ENCODE results near the gene COX5B. TPM values are rescaled to one million over a fixed set of nuclear protein-coding genes. Genes with fewer than 3 reads are reported as not detected.

COX5B gene
- total and polyA plus RNA-seq, 9 of the 15 experiments (the other 6 are each of a cell fraction or from before 2014, with no cell fraction given), result 154 to 1,424 (median 487) TPM

GRCh38 chr2:97663962-97664635 lies 18.2 kb downstream of the COX5B start, which contains the start of gene ACTR1B (continued):
- no peak; the same call in 1 of the 2 replicates for TF ChIP-seq ILF3 (IDR thresholded peaks at IDR 0.05; ENCODE audit: borderline replicate concordance)
- TF ChIP-seq ZNF277 (CRISPR knock-in tag; IDR thresholded peaks at IDR 0.05; ENCODE audit: borderline replicate concordance), result no peak
- no peak for TF ChIP-seq USF2 (CRISPR knock-in tag; IDR thresholded peaks at IDR 0.05)
- no peak for TF ChIP-seq RBM14 (IDR thresholded peaks at IDR 0.05; ENCODE audit: borderline replicate concordance, insufficient read depth, low read depth, low read length)
- TF ChIP-seq CHD4 (IDR thresholded peaks at IDR 0.05; ENCODE audit: insufficient read depth, insufficient replicate concordance, low read depth, low read length, poor library complexity, severe bottlenecking), result no peak
- TF ChIP-seq HMG20A (CRISPR knock-in tag; conservative IDR thresholded peaks at IDR 0.05), result no peak
- TF ChIP-seq ZNF639 (CRISPR knock-in tag; conservative IDR thresholded peaks at IDR 0.05 in 1 of 2, IDR thresholded peaks at IDR 0.05 in 1 of 2), result peak in 1 of 2 experiments; percentile 91; a peak in 2 of 4 replicates
- no peak for TF ChIP-seq ZNF511 (CRISPR knock-in tag; IDR thresholded peaks at IDR 0.05)
- no peak for TF ChIP-seq SRSF3 (IDR thresholded peaks at IDR 0.05; ENCODE audit: insufficient read depth, low read length)
- TF ChIP-seq CAMTA2 (CRISPR knock-in tag; conservative IDR thresholded peaks at IDR 0.05), result no peak
- TF ChIP-seq CBX1 (IDR thresholded peaks at IDR 0.05; ENCODE audit: low read depth), result no peak
- TF ChIP-seq TAL1 (IDR thresholded peaks at IDR 0.05), result no peak
- TF ChIP-seq ZC3H11A (IDR thresholded peaks at IDR 0.05; ENCODE audit: low read depth, low read length), result no peak
- no peak; the same call in 1 of the 2 replicates for TF ChIP-seq DMBX1 (CRISPR knock-in tag; IDR thresholded peaks at IDR 0.05; ENCODE audit: borderline replicate concordance)
- no peak for TF ChIP-seq ZFP30 (CRISPR knock-in tag; IDR thresholded peaks at IDR 0.05; ENCODE audit: borderline replicate concordance)
- no peak; the same call in 1 of the 2 replicates for TF ChIP-seq PML (IDR thresholded peaks at IDR 0.05; ENCODE audit: low read length)
- no peak for TF ChIP-seq TRIM28 (IDR thresholded peaks at IDR 0.05)
- no peak for TF ChIP-seq ZNF146 (CRISPR knock-in tag; IDR thresholded peaks at IDR 0.05; ENCODE audit: unreplicated experiment)
- TF ChIP-seq ZNF431 (CRISPR knock-in tag; IDR thresholded peaks at IDR 0.05), result no peak
- TF ChIP-seq NFIX (CRISPR knock-in tag; IDR thresholded peaks at IDR 0.05; ENCODE audit: low read depth), result no peak
- TF ChIP-seq ZNF274 (IDR thresholded peaks at IDR 0.05; ENCODE audit: borderline replicate concordance, low read depth, low read length), result no peak
- peak; percentile 52 for TF ChIP-seq MYC (IDR thresholded peaks at IDR 0.05; ENCODE audit: low read depth, low read length)
- no peak for TF ChIP-seq MYC (CRISPR knock-in tag; IDR thresholded peaks at IDR 0.05; ENCODE audit: borderline replicate concordance, low read depth)
- no peak for TF ChIP-seq ELF2 (CRISPR knock-in tag; IDR thresholded peaks at IDR 0.05)
- TF ChIP-seq ZNF75A (CRISPR knock-in tag; IDR thresholded peaks at IDR 0.05), result 0 out of 2 replicates have a peak, but pooled peaks have one; percentile 13

Measured in K562 (cell line).